IPS DF 6.9 (cell line): ENCODE measurements around the gene NDRG4.

Source experiments
- DNase-seq: peaks from one replicate; pipeline ENCODE4 v3.0.0-alpha.2; 2013; ENCODE audit warnings: low read depth, low spot score
- H3K27ac ChIP-seq: one replicate; pipeline ENCODE4 v1.5.1; 2013; ENCODE audit warnings: low read length, control low read depth
- H3K27me3 ChIP-seq: 2 replicates; pipeline ENCODE4 v1.6.1; 2013; ENCODE audit warnings: mild to moderate bottlenecking, low read length; ENCODE audit not compliant: control insufficient read depth, insufficient read depth
- H3K36me3 ChIP-seq: 2 replicates; pipeline ENCODE4 v1.6.1; 2013; ENCODE audit warnings: low read length; ENCODE audit not compliant: control insufficient read depth, insufficient read depth
- H3K4me1 ChIP-seq: 2 replicates; pipeline ENCODE4 v1.6.1; 2013; ENCODE audit warnings: low read length; ENCODE audit not compliant: control insufficient read depth, insufficient read depth
- H3K4me3 ChIP-seq: 2 replicates; pipeline ENCODE4 v1.5.1; 2013; ENCODE audit warnings: mild to moderate bottlenecking, low read length
- H3K9me3 ChIP-seq: 2 replicates; pipeline ENCODE4 v1.6.1; 2013; ENCODE audit warnings: low read length, inconsistent platforms; ENCODE audit not compliant: control insufficient read depth, insufficient read depth
- WGBS: extraction: QIAGEN DNeasy Blood & Tissue Kit; methylation state at CpG from one replicate; pipeline ENCODE4 v1.1.7; 2013; ENCODE audit warnings: mixed read lengths, missing lambda C conversion rate; ENCODE audit not compliant: insufficient read length, insufficient coverage; 5-methylcytosine and 5-hydroxymethylcytosine counted together

Gene NDRG4

GRCh38 chr16:58465817-58466216, 34.1 kb upstream of the NDRG4 start:
- Histone ChIP-seq H3K36me3 (no peaks in the 10 kb centered on the region), H3K27ac (no peak overlapping the region), H3K4me3 (no peak overlapping the region), H3K4me1 (no peaks in the 10 kb centered on the region; the same call in 1 of the 2 replicates), H3K27me3 (peaks cover 25% of the 10 kb centered on the region), H3K9me3 (no peaks in the 10 kb centered on the region)
- no CpG with 5 or more reads among the region's 13 CpGs for WGBS
- DNase-seq, result no peak

- Histone ChIP-seq H3K36me3 (no peaks in the 10 kb centered on the region), H3K27me3 (peaks cover 25% of the 10 kb centered on the region), H3K9me3 (no peaks in the 10 kb centered on the region), H3K4me1 (no peaks in the 10 kb centered on the region; the same call in 1 of the 2 replicates), H3K4me3 (no peak overlapping the region), H3K27ac (no peak overlapping the region)
- no peak for DNase-seq
- WGBS, result no CpG with 5 or more reads among the region's 3 CpGs
Measured at GRCh38 chr16:58466396-58466795, 33.5 kb upstream of the NDRG4 start.

GRCh38 chr16:58467905-58468304, 32.0 kb upstream of the NDRG4 start:
- H3K36me3 ChIP-seq, result no peaks in the 10 kb centered on the region
- H3K4me1 ChIP-seq, result peaks cover 2% of the 10 kb centered on the region; the same call in 1 of the 2 replicates
- no peak overlapping the region for H3K27ac ChIP-seq
- DNase-seq, result no peak
- WGBS, result no CpG with 5 or more reads among the region's 5 CpGs
- H3K4me3 ChIP-seq, result no peak overlapping the region
- peaks cover 17% of the 10 kb centered on the region for H3K27me3 ChIP-seq
- no peaks in the 10 kb centered on the region for H3K9me3 ChIP-seq

GRCh38 chr16:58471209-58471975, 28.6 kb upstream of the NDRG4 start:
- no peak for DNase-seq
- Histone ChIP-seq H3K4me1 (peaks cover 2% of the 10 kb centered on the region), H3K27me3 (0 out of 2 replicates have a peak, but pooled peaks cover 1% of the 10 kb centered on the region), H3K4me3 (no peak overlapping the region), H3K9me3 (no peaks in the 10 kb centered on the region), H3K36me3 (no peaks in the 10 kb centered on the region), H3K27ac (no peak overlapping the region)
- no CpG with 5 or more reads among the region's 10 CpGs for WGBS

- Histone ChIP-seq H3K9me3 (no peaks in the 10 kb centered on the region), H3K4me1 (peaks cover 2% of the 10 kb centered on the region), H3K27ac (no peak overlapping the region), H3K36me3 (no peaks in the 10 kb centered on the region), H3K27me3 (no peaks in the 10 kb centered on the region), H3K4me3 (no peak overlapping the region)
- no CpG with 5 or more reads among the region's 9 CpGs for WGBS
- no peak for DNase-seq
Measured at GRCh38 chr16:58472266-58472665, 27.7 kb upstream of the NDRG4 start.

GRCh38 chr16:58472827-58473226, 27.1 kb upstream of the NDRG4 start:
- no peak overlapping the region for H3K4me3 ChIP-seq
- peaks cover 2% of the 10 kb centered on the region for H3K4me1 ChIP-seq
- no peaks in the 10 kb centered on the region for H3K36me3 ChIP-seq
- DNase-seq, result no peak
- no CpG with 5 or more reads among the region's 3 CpGs for WGBS
- H3K27ac ChIP-seq, result no peak overlapping the region
- H3K27me3 ChIP-seq, result no peaks in the 10 kb centered on the region
- H3K9me3 ChIP-seq, result no peaks in the 10 kb centered on the region

GRCh38 chr16:58474296-58474695, 25.6 kb upstream of the NDRG4 start:
- H3K9me3 ChIP-seq, result no peaks in the 10 kb centered on the region
- DNase-seq, result no peak
- H3K4me1 ChIP-seq, result peaks cover 2% of the 10 kb centered on the region
- no CpG with 5 or more reads among the region's 10 CpGs for WGBS
- H3K4me3 ChIP-seq, result no peak overlapping the region
- H3K27me3 ChIP-seq, result no peaks in the 10 kb centered on the region
- H3K36me3 ChIP-seq, result no peaks in the 10 kb centered on the region
- no peak overlapping the region for H3K27ac ChIP-seq

- H3K27ac ChIP-seq, result no peak overlapping the region
Measured at GRCh38 chr16:58475091-58475619, 24.8 kb upstream of the NDRG4 start.

GRCh38 chr16:58476791-58477190, 23.2 kb upstream of the NDRG4 start:
- WGBS, result no CpG with 5 or more reads among the region's 1 CpG
- Histone ChIP-seq H3K27me3 (no peaks in the 10 kb centered on the region), H3K4me3 (no peak overlapping the region)

More at GRCh38 chr16:58475091-58475619, 24.8 kb upstream of the NDRG4 start:
- no peak for DNase-seq
- Histone ChIP-seq H3K36me3 (no peaks in the 10 kb centered on the region), H3K9me3 (no peaks in the 10 kb centered on the region), H3K4me1 (peaks cover 2% of the 10 kb centered on the region), H3K27me3 (no peaks in the 10 kb centered on the region), H3K4me3 (no peak overlapping the region)
- no CpG with 5 or more reads among the region's 4 CpGs for WGBS

GRCh38 chr16:58478427-58478826, 21.5 kb upstream of the NDRG4 start:
- Histone ChIP-seq H3K36me3 (no peaks in the 10 kb centered on the region), H3K27me3 (no peaks in the 10 kb centered on the region), H3K4me1 (no peaks in the 10 kb centered on the region; the same call in 1 of the 2 replicates), H3K27ac (no peak overlapping the region), H3K9me3 (no peaks in the 10 kb centered on the region), H3K4me3 (no peak overlapping the region)
- DNase-seq, result no peak
- no CpG with 5 or more reads among the region's 2 CpGs for WGBS

More at GRCh38 chr16:58476791-58477190, 23.2 kb upstream of the NDRG4 start:
- Histone ChIP-seq H3K36me3 (no peaks in the 10 kb centered on the region), H3K27ac (no peak overlapping the region), H3K4me1 (peaks cover under 1% of the 10 kb centered on the region), H3K9me3 (no peaks in the 10 kb centered on the region)
- DNase-seq, result no peak
